DMS153 treated with DMSO at 0.1 percent for 48 hours (cell line): Measurements from ENCODE around the gene C6orf89.

ENCODE experiments used
- DNase-seq: peaks from one replicate; lab custom pipeline; 2025; ENCODE audit not compliant: unreplicated experiment; lab: John Stamatoyannopoulos, UW

The C6orf89 gene

GRCh38 chr6:36967301-36967700, 81.5 kb downstream of the C6orf89 start:
- DNase-seq, result no peak

GRCh38 chr6:36967757-36968156, 82.0 kb downstream of the C6orf89 start:
- no peak for DNase-seq

GRCh38 chr6:36968266-36968977, 82.7 kb downstream of the C6orf89 start:
- no peak for DNase-seq

DNA sequence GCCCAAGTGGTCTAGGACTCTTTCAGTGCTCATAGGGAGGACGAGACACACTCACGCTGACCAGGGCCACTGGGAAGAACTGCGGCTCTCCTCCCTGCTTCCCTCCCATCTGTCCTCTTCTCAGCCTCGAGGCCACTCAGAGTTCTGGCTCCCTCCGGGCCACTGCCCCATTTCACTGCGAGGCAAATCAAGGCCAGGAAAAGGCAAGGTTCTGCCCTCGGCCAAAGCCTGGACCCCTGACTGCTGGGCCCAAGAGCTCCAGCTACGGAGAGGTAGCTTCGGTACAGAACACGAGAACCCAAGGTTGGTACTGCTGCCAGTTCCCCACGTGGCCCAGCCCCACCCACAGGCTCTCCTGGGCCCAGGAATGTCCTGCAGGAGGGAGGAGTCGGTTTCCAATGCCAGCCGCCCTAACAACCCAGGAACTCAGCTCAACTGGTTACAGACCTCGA, 83.5 kb downstream of the C6orf89 start:
- no peak for DNase-seq

GRCh38 chr6:36969988-36970891, 84.5 kb downstream of the C6orf89 start:
- no peak for DNase-seq

- no peak for DNase-seq
Measured at GRCh38 chr6:36970892-36971842, 85.4 kb downstream of the C6orf89 start.

DNA sequence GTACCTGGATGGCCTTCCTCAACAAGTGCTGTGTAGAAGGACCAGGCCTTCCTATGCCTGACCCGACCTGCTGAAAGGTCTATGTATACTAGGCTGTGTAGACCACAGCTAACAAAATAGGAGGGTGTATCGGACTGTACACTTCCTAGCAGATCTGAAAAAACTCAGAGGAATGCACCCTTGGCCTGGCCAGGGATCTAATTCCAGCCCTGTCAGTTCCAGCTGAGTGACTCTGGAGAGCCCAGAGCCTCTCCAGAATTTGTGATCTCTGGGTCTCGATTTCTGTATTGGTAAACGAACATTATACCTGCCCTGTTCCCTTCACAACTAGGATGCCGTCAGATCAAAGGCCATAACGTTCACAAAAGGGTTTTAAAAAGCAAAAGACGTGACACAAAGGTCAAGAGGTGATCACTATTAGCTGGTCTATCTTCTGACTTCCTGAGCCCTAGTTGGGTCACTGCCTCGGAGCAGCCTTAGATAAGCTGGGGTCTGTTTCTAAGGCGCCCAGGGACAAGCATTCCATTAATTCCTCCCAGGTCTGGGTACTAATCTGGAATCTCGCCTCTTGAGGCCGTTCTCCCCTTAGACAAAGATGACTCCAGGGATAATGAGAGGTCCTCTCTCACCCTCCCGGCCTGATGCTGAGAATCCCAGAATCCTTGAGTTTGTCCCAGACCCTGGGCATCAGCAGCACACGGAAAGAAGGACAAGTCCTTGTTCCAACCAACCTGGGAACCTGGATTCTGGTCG, 86.3 kb downstream of the C6orf89 start:
- DNase-seq, result no peak

GRCh38 chr6:36973190-36973589, 87.4 kb downstream of the C6orf89 start:
- DNase-seq, result no peak

DNA sequence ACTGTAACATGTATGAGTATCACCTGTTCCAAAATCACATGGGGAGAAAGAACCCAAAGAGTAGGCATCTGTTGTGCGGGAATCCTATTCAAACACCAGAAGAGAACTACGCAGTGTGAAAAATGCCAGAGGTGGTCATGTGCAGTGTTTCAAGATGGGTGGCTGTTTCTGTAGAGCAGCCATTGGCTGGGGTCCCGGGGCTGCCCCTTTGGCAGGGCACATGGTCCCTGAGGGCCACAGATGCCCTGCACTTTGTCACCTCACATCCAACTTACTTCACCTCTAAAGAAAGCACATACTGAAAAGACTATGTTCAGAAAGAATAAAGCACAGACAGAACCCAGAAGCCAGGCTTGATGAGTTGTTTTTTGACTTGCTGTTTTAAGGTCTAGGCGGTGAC, 87.9 kb downstream of the C6orf89 start:
- DNase-seq, result no peak

DNA sequence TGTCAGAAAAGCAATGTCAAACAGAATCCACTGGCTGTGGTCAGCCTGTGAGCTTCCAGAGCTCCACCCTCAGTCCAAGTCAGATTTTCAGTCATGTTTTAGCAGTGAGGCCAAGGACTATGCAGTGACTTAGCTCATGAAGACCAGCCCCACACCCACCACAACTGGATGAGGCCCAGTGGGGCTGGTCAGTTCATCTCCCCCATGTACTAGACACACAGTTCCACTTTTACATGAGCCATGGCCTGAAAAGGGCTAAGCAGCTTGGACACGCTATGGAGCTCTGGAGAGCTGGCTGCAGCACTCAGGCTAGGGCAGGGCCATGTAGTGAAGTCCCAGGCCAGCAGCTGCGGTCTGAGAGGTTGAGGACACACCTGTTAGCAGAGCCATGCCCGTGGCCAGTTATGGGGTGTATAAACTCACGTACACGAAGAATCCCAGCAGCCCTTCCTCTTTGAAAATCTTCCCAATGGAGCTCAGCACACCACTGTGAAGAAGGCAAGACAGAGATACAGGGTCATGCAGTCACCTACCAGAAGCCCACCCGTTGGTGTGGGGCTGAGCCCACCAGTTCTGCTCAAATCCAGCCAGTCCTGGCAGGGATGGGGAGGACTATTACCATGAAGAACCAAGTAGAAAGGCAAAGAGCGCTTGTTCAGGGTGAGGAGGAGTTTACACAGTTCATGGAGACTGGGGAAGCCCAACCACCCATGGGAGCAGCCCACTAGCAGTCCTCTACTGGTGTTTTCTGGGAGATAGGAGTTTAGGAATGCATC, 89.7 kb downstream of the C6orf89 start:
- DNase-seq, result no peak

DNA sequence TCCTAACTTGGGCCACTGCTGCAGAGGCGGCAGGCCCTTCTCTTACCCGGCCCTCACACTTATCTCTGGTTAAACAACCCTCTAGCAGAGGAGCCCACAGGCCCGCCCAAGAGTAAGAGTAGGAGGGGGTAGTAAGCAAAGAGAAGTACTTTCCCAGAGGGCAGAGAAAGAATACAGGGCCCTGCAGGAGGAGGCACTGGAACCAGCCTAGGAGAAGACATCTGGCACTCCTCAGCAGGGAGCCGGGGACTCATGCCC, 90.2 kb downstream of the C6orf89 start:
- no peak for DNase-seq

- no peak for DNase-seq
Measured at GRCh38 chr6:36976509-36976908, 90.8 kb downstream of the C6orf89 start.

GRCh38 chr6:36976931-36977330, 91.2 kb downstream of the C6orf89 start:
- DNase-seq, result no peak

DNA sequence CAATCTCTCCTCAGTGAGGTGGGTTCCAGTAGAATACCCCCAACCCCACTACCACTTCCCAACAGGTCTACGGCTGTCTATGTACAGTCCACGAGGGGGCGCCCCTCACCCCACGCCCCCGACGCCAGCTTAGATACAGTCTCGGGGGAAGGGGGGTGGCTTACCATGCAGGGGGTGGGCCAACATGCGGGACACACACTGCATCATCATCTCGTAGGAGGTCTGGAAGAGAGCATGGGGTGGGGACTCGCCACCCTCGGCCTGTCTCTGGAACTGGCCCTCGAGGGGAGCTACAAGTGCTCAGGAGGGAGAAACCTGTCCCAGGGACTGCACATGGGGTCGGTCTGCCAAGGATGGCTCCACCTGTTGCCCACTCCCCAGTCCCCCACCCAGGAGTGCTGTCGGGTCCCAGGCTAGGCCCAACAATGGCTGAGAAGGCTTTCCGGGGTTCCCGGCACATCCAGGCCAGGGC, 91.8 kb downstream of the C6orf89 start:
- DNase-seq, result no peak
